OCI-LY1 (cell line): Measurements from ENCODE around the gene LRRK2.

ENCODE experiments used
- H2AFZ ChIP-seq: fragments of 200-600 bp; sonication (generic), shearing (Covaris generic); 2 replicates; pipeline ENCODE4 v1.6.0; 2014; ENCODE audit warnings: antibody characterized with exemption, mild to moderate bottlenecking, low read length
- H3F3A ChIP-seq: fragments of 200-600 bp; sonication (generic), shearing (Covaris generic); 2 replicates; pipeline ENCODE4 v1.6.0; 2014; ENCODE audit warnings: mild to moderate bottlenecking, antibody characterized with exemption, low read length, moderate library complexity; ENCODE audit not compliant: insufficient read depth
- H3K27ac ChIP-seq: fragments of 200-600 bp; sonication (generic); 2 replicates; pipeline ENCODE4 v1.5.1; 2014; ENCODE audit warnings: low read length, mixed run types, mild to moderate bottlenecking, low read depth; ENCODE audit not compliant: poor library complexity, severe bottlenecking
- H3K27me3 ChIP-seq: fragments of 200-600 bp; sonication (generic); 2 replicates; pipeline ENCODE4 v1.6.0; 2014; ENCODE audit warnings: antibody characterized with exemption, mild to moderate bottlenecking, low read length, moderate library complexity; ENCODE audit not compliant: insufficient read depth
- H3K36me3 ChIP-seq: fragments of 200-600 bp; sonication (generic); 2 replicates; pipeline ENCODE4 v1.6.1; 2014; ENCODE audit warnings: mild to moderate bottlenecking, antibody characterized with exemption, low read length, moderate library complexity, mixed read lengths; ENCODE audit not compliant: insufficient read depth
- H3K4me1 ChIP-seq: fragments of 200-600 bp; sonication (generic); 2 replicates; pipeline ENCODE4 v1.5.1; 2014; ENCODE audit warnings: mild to moderate bottlenecking, low read length, moderate library complexity; ENCODE audit not compliant: insufficient read depth, severe bottlenecking
- H3K4me2 ChIP-seq: fragments of 200-600 bp; sonication (generic), shearing (Covaris generic); 2 replicates; pipeline ENCODE4 v1.6.1; 2014; ENCODE audit warnings: low read length
- H3K4me3 ChIP-seq: fragments of 200-600 bp; sonication (generic); 2 replicates; pipeline ENCODE4 v1.5.1; 2014; ENCODE audit warnings: low read length, low read depth, mild to moderate bottlenecking, mixed read lengths; ENCODE audit not compliant: poor library complexity, severe bottlenecking
- H3K79me2 ChIP-seq: fragments of 200-600 bp; shearing (Covaris generic); 2 replicates; pipeline ENCODE4 v1.6.1; 2016; ENCODE audit warnings: mixed run types, low read length, mixed read lengths; ENCODE audit not compliant: insufficient read depth
- H3K9ac ChIP-seq: fragments of 200-600 bp; sonication (generic), shearing (Covaris generic); 2 replicates; pipeline ENCODE4 v1.6.1; 2014; ENCODE audit warnings: mild to moderate bottlenecking, low read length, mixed read lengths
- H3K9me2 ChIP-seq: fragments of 200-600 bp; sonication (generic), shearing (Covaris generic); 2 replicates; pipeline ENCODE4 v1.6.1; 2014; ENCODE audit warnings: low read depth, mild to moderate bottlenecking, low read length, mixed read lengths
- H3K9me3 ChIP-seq: fragments of 200-600 bp; shearing (Covaris generic); 2 replicates; pipeline ENCODE4 v1.6.1; 2014; ENCODE audit warnings: low read length, mixed read lengths
- H4K20me1 ChIP-seq: fragments of 200-600 bp; sonication (generic), shearing (Covaris generic); 2 replicates; pipeline ENCODE4 v1.6.0; 2016; ENCODE audit warnings: mild to moderate bottlenecking, low read length; ENCODE audit not compliant: insufficient read depth
- EZH2 ChIP-seq: fragments of 200-600 bp; sonication (generic), shearing (Covaris generic); IDR thresholded peaks from 2 replicates; pipeline ENCODE4 v1.8.0; 2017; ENCODE audit warnings: borderline replicate concordance, mixed run types, mild to moderate bottlenecking, antibody characterized with exemption, low read length, moderate library complexity, mixed read lengths
- TF ChIP-seq, protein P1 (sequence below): fragments of 200-600 bp; sonication (generic), shearing (Covaris generic); IDR thresholded peaks from 2 replicates; pipeline ENCODE4 v1.5.1; 2017; ENCODE audit warnings: mild to moderate bottlenecking, antibody characterized with exemption, low read length, moderate library complexity, mixed read lengths

The LRRK2 gene

DNA sequence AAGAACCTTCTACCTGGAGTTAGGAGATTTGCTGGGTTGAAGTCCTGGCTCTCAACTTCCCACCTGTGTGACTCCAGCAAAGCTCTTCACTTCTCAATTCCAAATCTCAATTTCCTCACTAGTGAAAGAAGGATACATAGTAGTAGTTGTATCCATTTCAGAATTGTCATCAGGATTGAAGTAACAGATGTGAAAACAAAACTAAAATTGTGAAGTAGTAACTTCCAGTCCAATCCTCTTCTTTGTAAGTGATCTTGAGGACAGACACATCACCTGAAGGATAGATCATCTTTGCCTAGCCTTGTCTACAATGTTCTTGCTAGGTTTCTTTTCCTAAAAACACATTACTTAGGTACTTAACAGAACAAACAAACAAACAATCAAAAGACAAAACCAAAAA lies 1.2 kb upstream of the LRRK2 start:
- no peak overlapping the region for H2AFZ ChIP-seq
- H3K4me3 ChIP-seq = peak overlapping the region; percentile 67

DNA sequence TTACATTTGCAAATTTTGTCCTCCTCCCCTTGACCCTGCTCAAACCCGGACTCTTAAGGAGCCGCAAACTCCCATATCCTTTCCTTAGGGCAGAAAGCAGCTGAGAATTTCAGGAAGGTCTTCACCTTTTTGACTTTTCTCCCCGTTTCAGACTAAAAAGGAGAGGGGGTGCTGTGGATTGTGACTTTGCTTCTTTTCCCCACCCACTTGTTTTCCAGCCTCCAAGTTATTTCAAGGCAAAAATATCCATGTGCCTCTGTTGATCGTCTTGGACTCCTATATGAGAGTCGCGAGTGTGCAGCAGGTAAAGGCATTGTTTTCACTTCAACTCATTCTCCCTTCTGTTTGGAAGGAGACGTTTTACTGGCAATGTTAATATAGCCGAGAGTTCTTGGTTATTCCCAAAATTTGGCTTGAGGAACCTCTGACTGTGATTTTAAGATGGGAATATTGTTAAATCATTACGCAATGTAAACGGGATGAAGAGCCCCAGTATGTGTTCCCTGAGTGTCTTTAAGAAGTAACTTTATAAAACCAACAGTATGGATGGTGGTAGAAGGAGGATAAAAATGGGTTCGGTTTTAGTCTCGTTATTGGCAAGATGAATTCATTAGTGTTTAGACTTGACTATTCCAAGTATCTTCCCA lies 663 bp downstream of the LRRK2 start:
- Histone ChIP-seq H3K9ac (peak overlapping the region; percentile 73), H3K9me2 (no peaks in the 10 kb centered on the region), H3K4me3 (peak overlapping the region; percentile 67), H3K4me1 (peaks cover 63% of the 10 kb centered on the region), H3K79me2 (no peaks in the 10 kb centered on the region), H3F3A (peaks cover 15% of the 10 kb centered on the region; the same call in 1 of the 2 replicates), H3K4me2 (peak overlapping the region; percentile 74), H4K20me1 (no peaks in the 10 kb centered on the region), H3K27ac (peak overlapping the region; percentile 86), H3K36me3 (no peaks in the 10 kb centered on the region; the same call in 1 of the 2 replicates), H2AFZ (no peak overlapping the region), H3K9me3 (no peaks in the 10 kb centered on the region), H3K27me3 (no peaks in the 10 kb centered on the region)
- TF ChIP-seq, protein P1, sequence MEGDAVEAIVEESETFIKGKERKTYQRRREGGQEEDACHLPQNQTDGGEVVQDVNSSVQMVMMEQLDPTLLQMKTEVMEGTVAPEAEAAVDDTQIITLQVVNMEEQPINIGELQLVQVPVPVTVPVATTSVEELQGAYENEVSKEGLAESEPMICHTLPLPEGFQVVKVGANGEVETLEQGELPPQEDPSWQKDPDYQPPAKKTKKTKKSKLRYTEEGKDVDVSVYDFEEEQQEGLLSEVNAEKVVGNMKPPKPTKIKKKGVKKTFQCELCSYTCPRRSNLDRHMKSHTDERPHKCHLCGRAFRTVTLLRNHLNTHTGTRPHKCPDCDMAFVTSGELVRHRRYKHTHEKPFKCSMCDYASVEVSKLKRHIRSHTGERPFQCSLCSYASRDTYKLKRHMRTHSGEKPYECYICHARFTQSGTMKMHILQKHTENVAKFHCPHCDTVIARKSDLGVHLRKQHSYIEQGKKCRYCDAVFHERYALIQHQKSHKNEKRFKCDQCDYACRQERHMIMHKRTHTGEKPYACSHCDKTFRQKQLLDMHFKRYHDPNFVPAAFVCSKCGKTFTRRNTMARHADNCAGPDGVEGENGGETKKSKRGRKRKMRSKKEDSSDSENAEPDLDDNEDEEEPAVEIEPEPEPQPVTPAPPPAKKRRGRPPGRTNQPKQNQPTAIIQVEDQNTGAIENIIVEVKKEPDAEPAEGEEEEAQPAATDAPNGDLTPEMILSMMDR = no peak
- TF ChIP-seq EZH2 = no peak

More for the DNA sequence above, 1.2 kb upstream of the LRRK2 start:
- H3K9me2 ChIP-seq = no peaks in the 10 kb centered on the region
- peaks cover 15% of the 10 kb centered on the region; the same call in 1 of the 2 replicates for H3F3A ChIP-seq
- no peak for TF ChIP-seq EZH2
- TF ChIP-seq, protein P1 = no peak
- H3K36me3 ChIP-seq = no peaks in the 10 kb centered on the region; the same call in 1 of the 2 replicates
- peak overlapping the region; percentile 32 for H3K27ac ChIP-seq
- peak overlapping the region; percentile 74 for H3K4me2 ChIP-seq
- H3K27me3 ChIP-seq = no peaks in the 10 kb centered on the region
- H4K20me1 ChIP-seq = no peaks in the 10 kb centered on the region
- peaks cover 45% of the 10 kb centered on the region for H3K4me1 ChIP-seq
- H3K79me2 ChIP-seq = no peaks in the 10 kb centered on the region
- H3K9ac ChIP-seq = peak overlapping the region; percentile 73; the same call in 1 of the 2 replicates
- no peaks in the 10 kb centered on the region for H3K9me3 ChIP-seq

DNA sequence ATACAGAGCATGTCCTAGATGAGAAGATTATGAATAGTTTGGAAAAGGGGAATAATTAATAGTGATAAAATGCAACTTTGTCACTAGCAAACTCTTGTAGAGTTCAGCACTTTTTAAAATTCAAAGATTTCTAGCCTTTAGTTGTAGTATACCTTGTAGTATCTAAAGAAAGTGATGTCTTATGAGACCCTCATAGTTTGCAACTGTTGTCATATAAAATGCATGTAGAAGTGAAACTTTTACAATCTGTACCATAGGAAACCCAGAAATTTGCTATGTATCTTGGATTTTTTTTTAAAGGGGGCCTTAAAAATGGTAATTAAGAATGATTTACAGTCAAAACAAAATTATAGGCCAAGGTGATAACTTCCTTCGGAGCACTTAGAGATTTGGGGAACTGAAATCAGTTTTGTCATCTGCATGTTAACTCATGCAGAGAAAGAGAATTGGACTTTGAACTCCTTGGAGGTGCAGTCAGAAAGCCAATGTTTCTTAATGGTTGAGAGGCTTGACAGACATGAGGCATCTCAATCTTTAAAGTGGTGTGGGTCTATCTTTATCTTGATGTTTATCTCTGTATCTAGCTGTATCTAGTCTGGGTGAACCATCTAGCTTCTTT lies 1.3 kb downstream of the LRRK2 start:
- TF ChIP-seq, protein P1 = no peak
- no peak for TF ChIP-seq EZH2
- H2AFZ ChIP-seq = no peak overlapping the region
- H3F3A ChIP-seq = peaks cover 15% of the 10 kb centered on the region; the same call in 1 of the 2 replicates
- H3K79me2 ChIP-seq = no peaks in the 10 kb centered on the region
- H3K4me2 ChIP-seq = peak overlapping the region; percentile 74
- H3K4me1 ChIP-seq = peaks cover 66% of the 10 kb centered on the region
- H3K36me3 ChIP-seq = no peaks in the 10 kb centered on the region; the same call in 1 of the 2 replicates
- no peaks in the 10 kb centered on the region for H3K27me3 ChIP-seq
- peak overlapping the region; percentile 86 for H3K27ac ChIP-seq
- no peaks in the 10 kb centered on the region for H4K20me1 ChIP-seq
- peak overlapping the region; percentile 73 for H3K9ac ChIP-seq
- no peaks in the 10 kb centered on the region for H3K9me3 ChIP-seq
- no peaks in the 10 kb centered on the region for H3K9me2 ChIP-seq
- peak overlapping the region; percentile 67 for H3K4me3 ChIP-seq
